HG03064 (cell line): ENCODE measurements around the gene LRAT.

ENCODE experiments used
- ATAC-seq: cut with Tn5 transposase; IDR thresholded peaks from one replicate; pipeline ENCODE4 v1.9.1; 2021; ENCODE audit warnings: low read depth; ENCODE audit not compliant: unreplicated experiment

Gene LRAT

DNA sequence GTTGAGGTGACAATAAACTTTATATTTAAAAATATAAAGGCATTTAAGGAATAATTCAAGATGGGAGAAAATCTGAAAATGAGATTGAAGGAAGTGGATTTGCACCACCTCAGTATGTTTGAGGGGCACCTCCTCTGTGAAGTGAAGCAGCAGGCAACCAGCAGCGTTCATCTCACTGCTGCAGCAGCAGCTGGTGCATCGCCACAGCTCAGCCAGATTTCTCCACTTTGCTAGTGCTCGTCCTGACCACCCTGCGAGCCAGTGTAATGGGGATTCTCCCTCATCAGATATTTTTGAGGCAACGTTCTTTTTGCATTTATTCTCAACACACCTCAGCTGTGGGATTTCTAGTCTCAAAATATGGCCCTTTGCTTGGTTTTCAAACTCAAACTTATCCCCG lies 13.9 kb downstream of the LRAT start:
- ATAC-seq = no peak

DNA sequence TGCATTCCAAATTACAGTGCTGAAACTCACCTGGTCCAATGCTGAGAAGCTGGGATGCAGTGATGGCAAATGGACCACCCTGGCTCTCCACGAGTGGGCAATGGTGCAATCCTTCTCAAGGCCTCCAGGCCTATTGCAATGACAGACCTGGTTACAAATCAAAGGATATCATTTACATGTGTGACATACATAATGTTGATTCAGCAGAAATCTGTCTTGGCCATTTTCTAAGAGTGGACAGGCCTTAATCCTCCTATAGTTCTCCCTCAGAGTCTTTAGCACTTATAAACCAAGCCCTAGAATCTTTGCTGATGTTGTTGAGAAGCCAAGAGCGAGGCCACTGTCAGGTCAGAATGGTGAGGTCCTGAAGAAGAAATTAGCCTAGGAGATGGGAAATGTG lies 17.1 kb downstream of the LRAT start:
- ATAC-seq = no peak

GRCh38 chr4:154778264-154778663 lies 34.5 kb downstream of the LRAT start:
- ATAC-seq = no peak

- ATAC-seq = no peak
Measured at GRCh38 chr4:154779362-154779947, 35.7 kb downstream of the LRAT start.

- no peak for ATAC-seq
Measured at GRCh38 chr4:154781126-154781982, 37.6 kb downstream of the LRAT start, which contains the start of gene RBM46. Gene RBM46 (plus strand): TSS chr4:154781272. CDS start chr4:154796753, 15,481 bp downstream.

GRCh38 chr4:154781983-154782293 lies 38.1 kb downstream of the LRAT start:
- no peak for ATAC-seq
